ENCODE data around the gene RNF31.

The RNF31 gene

DNA sequence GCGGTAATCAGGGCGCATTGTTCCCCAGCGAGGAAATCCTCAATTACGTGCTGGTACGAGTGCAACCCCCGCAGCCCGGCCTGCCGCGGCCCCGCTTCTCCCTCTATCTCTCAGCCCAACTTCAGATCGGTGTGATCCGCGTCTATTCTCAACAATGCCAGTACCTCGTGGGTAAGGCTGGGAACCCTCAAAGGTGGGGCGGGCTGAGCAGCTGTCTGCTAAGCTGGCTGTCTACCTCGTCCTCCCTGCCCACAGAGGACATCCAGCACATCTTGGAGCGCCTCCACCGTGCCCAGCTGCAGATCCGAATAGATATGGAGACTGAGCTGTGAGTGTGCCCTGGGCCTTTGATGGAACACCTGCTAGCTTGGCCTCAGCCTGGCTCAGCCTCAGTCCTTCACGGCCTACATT lies 25.6 kb downstream of the RNF31 start:
- no peaks in the 10 kb centered on the region for H3K4me1 ChIP-seq (ENCODE audit: insufficient read depth, low read length, severe bottlenecking)

DNA sequence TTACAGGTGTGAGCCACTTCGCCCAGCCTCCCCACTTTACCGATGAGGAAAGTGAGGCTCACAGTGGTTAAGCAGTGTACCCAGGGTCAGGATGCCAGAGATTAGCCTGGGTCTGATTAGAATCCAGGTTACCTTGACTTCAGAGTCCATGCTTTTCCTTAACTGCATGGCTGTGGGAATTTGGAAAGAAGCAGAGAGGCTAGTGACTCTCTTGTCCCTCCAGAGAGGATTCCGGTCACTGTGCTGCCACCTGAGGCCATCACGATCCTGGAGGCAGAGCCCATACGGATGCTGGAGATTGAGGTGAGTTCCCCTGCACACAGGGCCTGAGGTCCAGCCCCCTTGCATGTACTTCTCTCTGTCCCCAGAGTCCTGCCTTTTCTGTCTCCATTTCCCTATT lies 29.3 kb downstream of the RNF31 start:
- no peaks in the 10 kb centered on the region for H4K20me1 ChIP-seq (ENCODE audit: insufficient read depth, low read length)
- no peaks in the 10 kb centered on the region for H3K9me3 ChIP-seq (ENCODE audit: low read length)
- no peak overlapping the region for H3K9ac ChIP-seq (ENCODE audit: low read length)
- no peak overlapping the region for H2AFZ ChIP-seq (ENCODE audit: low read length)
- no peaks in the 10 kb centered on the region for H3K27me3 ChIP-seq (ENCODE audit: insufficient read depth, low read length)
- no peaks in the 10 kb centered on the region for H3K9me2 ChIP-seq (ENCODE audit: low read depth, low read length)
- no peak overlapping the region for H3K4me2 ChIP-seq (ENCODE audit: low read length)
- H3K4me3 ChIP-seq (ENCODE audit: low read depth, low read length, poor library complexity, severe bottlenecking): no peak overlapping the region
- no peak overlapping the region for H3K27ac ChIP-seq (ENCODE audit: low read depth, low read length, poor library complexity, severe bottlenecking)
- H3K36me3 ChIP-seq (ENCODE audit: insufficient read depth, low read length): peaks cover 45% of the 10 kb centered on the region
- TF ChIP-seq, protein P1, sequence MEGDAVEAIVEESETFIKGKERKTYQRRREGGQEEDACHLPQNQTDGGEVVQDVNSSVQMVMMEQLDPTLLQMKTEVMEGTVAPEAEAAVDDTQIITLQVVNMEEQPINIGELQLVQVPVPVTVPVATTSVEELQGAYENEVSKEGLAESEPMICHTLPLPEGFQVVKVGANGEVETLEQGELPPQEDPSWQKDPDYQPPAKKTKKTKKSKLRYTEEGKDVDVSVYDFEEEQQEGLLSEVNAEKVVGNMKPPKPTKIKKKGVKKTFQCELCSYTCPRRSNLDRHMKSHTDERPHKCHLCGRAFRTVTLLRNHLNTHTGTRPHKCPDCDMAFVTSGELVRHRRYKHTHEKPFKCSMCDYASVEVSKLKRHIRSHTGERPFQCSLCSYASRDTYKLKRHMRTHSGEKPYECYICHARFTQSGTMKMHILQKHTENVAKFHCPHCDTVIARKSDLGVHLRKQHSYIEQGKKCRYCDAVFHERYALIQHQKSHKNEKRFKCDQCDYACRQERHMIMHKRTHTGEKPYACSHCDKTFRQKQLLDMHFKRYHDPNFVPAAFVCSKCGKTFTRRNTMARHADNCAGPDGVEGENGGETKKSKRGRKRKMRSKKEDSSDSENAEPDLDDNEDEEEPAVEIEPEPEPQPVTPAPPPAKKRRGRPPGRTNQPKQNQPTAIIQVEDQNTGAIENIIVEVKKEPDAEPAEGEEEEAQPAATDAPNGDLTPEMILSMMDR (IDR thresholded peaks at IDR 0.05; ENCODE audit: low read length): no peak
- no peak for TF ChIP-seq EZH2 (IDR thresholded peaks at IDR 0.05; ENCODE audit: borderline replicate concordance, low read length)
- H3K79me2 ChIP-seq (ENCODE audit: insufficient read depth, low read length): no peaks in the 10 kb centered on the region
- H3K4me1 ChIP-seq (ENCODE audit: insufficient read depth, low read length, severe bottlenecking): no peaks in the 10 kb centered on the region
- H3F3A ChIP-seq (ENCODE audit: insufficient read depth, low read length): no peaks in the 10 kb centered on the region

More for the DNA sequence above, 25.6 kb downstream of the RNF31 start:
- H3K27ac ChIP-seq (ENCODE audit: low read depth, low read length, poor library complexity, severe bottlenecking): no peak overlapping the region
- no peak for TF ChIP-seq EZH2 (IDR thresholded peaks at IDR 0.05; ENCODE audit: borderline replicate concordance, low read length)
- TF ChIP-seq, protein P1 (IDR thresholded peaks at IDR 0.05; ENCODE audit: low read length): no peak
- H4K20me1 ChIP-seq (ENCODE audit: insufficient read depth, low read length): no peaks in the 10 kb centered on the region
- H3K4me2 ChIP-seq (ENCODE audit: low read length): no peak overlapping the region
- no peak overlapping the region for H3K4me3 ChIP-seq (ENCODE audit: low read depth, low read length, poor library complexity, severe bottlenecking)
- no peaks in the 10 kb centered on the region for H3K79me2 ChIP-seq (ENCODE audit: insufficient read depth, low read length)
- peaks cover 13% of the 10 kb centered on the region for H3K36me3 ChIP-seq (ENCODE audit: insufficient read depth, low read length)
- no peak overlapping the region for H2AFZ ChIP-seq (ENCODE audit: low read length)
- no peaks in the 10 kb centered on the region for H3K27me3 ChIP-seq (ENCODE audit: insufficient read depth, low read length)
- no peaks in the 10 kb centered on the region for H3F3A ChIP-seq (ENCODE audit: insufficient read depth, low read length)
- no peaks in the 10 kb centered on the region for H3K9me3 ChIP-seq (ENCODE audit: low read length)
- H3K9me2 ChIP-seq (ENCODE audit: low read depth, low read length): no peaks in the 10 kb centered on the region
- no peak overlapping the region for H3K9ac ChIP-seq (ENCODE audit: low read length)

DNA sequence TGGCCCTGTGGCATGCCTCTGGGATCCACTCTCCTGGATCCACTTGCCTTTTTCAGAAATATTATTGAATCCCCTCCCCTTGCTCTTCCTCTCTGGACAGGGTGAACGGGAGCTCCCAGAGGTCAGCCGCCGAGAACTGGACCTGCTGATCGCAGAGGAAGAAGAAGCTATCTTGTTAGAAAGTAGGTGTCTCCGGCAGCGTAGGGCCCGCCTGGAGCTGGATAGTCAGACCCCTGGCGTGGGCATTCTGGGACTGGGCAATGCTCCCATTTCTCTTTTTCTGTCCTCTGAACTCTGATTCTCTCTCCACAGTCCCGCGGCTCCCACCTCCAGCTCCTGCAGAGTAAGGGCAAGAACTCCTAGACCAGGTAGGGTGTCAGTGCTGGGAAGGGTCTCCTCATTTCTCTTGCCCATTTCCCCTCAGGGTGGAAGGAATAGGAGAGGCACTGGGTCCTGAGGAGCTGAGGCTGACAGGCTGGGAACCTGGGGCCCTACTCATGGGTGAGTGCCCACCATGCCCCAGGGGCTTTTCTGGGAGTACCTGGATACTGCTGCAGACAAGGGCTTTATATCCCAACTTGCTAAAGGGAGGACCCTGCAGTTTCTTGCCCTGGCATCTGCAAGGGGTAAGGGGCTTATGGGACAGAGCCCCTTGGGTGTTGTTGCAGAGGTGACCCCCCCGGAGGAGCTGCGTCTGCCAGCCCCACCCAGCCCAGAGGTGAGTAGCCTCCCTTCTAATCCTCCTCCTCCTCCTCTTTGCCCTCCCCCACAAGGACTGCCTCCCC lies 29.9 kb downstream of the RNF31 start:
- no peaks in the 10 kb centered on the region for H3K79me2 ChIP-seq (ENCODE audit: insufficient read depth, low read length)
- no peak overlapping the region for H3K4me2 ChIP-seq (ENCODE audit: low read length)
- no peaks in the 10 kb centered on the region for H3K4me1 ChIP-seq (ENCODE audit: insufficient read depth, low read length, severe bottlenecking)
- TF ChIP-seq, protein P1 (IDR thresholded peaks at IDR 0.05; ENCODE audit: low read length): no peak
- no peak for TF ChIP-seq EZH2 (IDR thresholded peaks at IDR 0.05; ENCODE audit: borderline replicate concordance, low read length)
- peaks cover 50% of the 10 kb centered on the region for H3K36me3 ChIP-seq (ENCODE audit: insufficient read depth, low read length)
- H3K27me3 ChIP-seq (ENCODE audit: insufficient read depth, low read length): no peaks in the 10 kb centered on the region
- H4K20me1 ChIP-seq (ENCODE audit: insufficient read depth, low read length): no peaks in the 10 kb centered on the region
- no peak overlapping the region for H3K9ac ChIP-seq (ENCODE audit: low read length)
- no peak overlapping the region for H2AFZ ChIP-seq (ENCODE audit: low read length)
- H3K9me3 ChIP-seq (ENCODE audit: low read length): no peaks in the 10 kb centered on the region
- no peaks in the 10 kb centered on the region for H3K9me2 ChIP-seq (ENCODE audit: low read depth, low read length)
- no peaks in the 10 kb centered on the region for H3F3A ChIP-seq (ENCODE audit: insufficient read depth, low read length)
- no peak overlapping the region for H3K27ac ChIP-seq (ENCODE audit: low read depth, low read length, poor library complexity, severe bottlenecking)
- no peak overlapping the region for H3K4me3 ChIP-seq (ENCODE audit: low read depth, low read length, poor library complexity, severe bottlenecking)
